Hepatocyte (in vitro differentiated cells): ENCODE results near the gene TMSB4X. TPM values are rescaled to one million over a fixed set of nuclear protein-coding genes. Genes with fewer than 3 reads are reported as not detected.

ENCODE experiments used
- DNase-seq: peaks from one replicate; pipeline ENCODE4 v3.0.0-alpha.2; 2016; ENCODE audit warnings: low spot score
- H2AFZ ChIP-seq: fragments of 200-600 bp; sonication (generic); 2 replicates; pipeline ENCODE4 v1.6.0; 2016; ENCODE audit warnings: antibody characterized with exemption, mild to moderate bottlenecking
- H3K27ac ChIP-seq: fragments of 200-600 bp; sonication (generic); 2 replicates; pipeline ENCODE4 v1.5.1; 2016; ENCODE audit warnings: mild to moderate bottlenecking
- H3K27me3 ChIP-seq: fragments of 200-600 bp; sonication (generic); 2 replicates; pipeline ENCODE4 v1.6.1; 2016
- H3K36me3 ChIP-seq: fragments of 200-600 bp; sonication (generic); replicated peaks from 2 replicates; pipeline ENCODE4 v1.5.1; 2016; ENCODE audit warnings: low read depth; ENCODE audit not compliant: insufficient read depth
- H3K4me1 ChIP-seq: fragments of 200-600 bp; sonication (generic); 2 replicates; pipeline ENCODE4 v1.5.1; 2016; ENCODE audit warnings: mild to moderate bottlenecking, moderate library complexity; ENCODE audit not compliant: insufficient read depth
- H3K4me2 ChIP-seq: fragments of 200-600 bp; sonication (generic); 2 replicates; pipeline ENCODE4 v1.6.0; 2016
- H3K4me3 ChIP-seq: fragments of 200-600 bp; sonication (generic); 2 replicates; pipeline ENCODE4 v1.5.1; 2016; ENCODE audit warnings: mild to moderate bottlenecking
- H3K79me2 ChIP-seq: fragments of 200-600 bp; sonication (generic); 2 replicates; pipeline ENCODE4 v1.6.0; 2017; ENCODE audit warnings: mild to moderate bottlenecking
- H3K9me2 ChIP-seq: fragments of 200-600 bp; sonication (generic); replicated peaks from 2 replicates; pipeline ENCODE4 v1.6.0; 2017; ENCODE audit warnings: mild to moderate bottlenecking; ENCODE audit not compliant: insufficient read depth
- H3K9me3 ChIP-seq: fragments of 200-600 bp; sonication (generic); 2 replicates; pipeline ENCODE4 v1.5.1; 2016; ENCODE audit warnings: low read depth, mild to moderate bottlenecking
- H4K20me1 ChIP-seq: fragments of 200-600 bp; sonication (generic); 2 replicates; pipeline ENCODE4 v1.6.0; 2016; ENCODE audit warnings: mild to moderate bottlenecking; ENCODE audit not compliant: insufficient read depth, poor library complexity, severe bottlenecking
- EZH2 ChIP-seq: fragments of 200-600 bp; sonication (generic); IDR thresholded peaks from 2 replicates; pipeline ENCODE4 v1.6.1; 2016; ENCODE audit warnings: antibody characterized with exemption, mild to moderate bottlenecking, borderline replicate concordance
- EZH2phosphoT487 ChIP-seq: fragments of 200-600 bp; sonication (generic); IDR thresholded peaks from one replicate; pipeline ENCODE4 v1.6.1; 2018; ENCODE audit warnings: antibody characterized with exemption, mild to moderate bottlenecking, low read depth, moderate library complexity; ENCODE audit not compliant: unreplicated experiment, severe bottlenecking
- WGBS: methylation state at CpG from one replicate; pipeline ENCODE4 v1.1.6; 2016; ENCODE audit warnings: low lambda C conversion rate; ENCODE audit errors: missing lambda C conversion rate; 5-methylcytosine and 5-hydroxymethylcytosine counted together
- polyA plus RNA-seq: library from polyadenylated mRNA; unstranded; fragments of >200 nt; fragmentation: Nextera tagmentation; extraction: Ambion mirVana; gene quantifications from 2 replicates; pipeline ENCODE4 v1.2.1, GENCODE V29; 2016
- total RNA-seq: library from RNA; depleted of rRNA; stranded (reverse); fragments of >200 nt; gene quantifications from 2 replicates; pipeline ENCODE4 v1.2.3, GENCODE V29; 2014
- TF ChIP-seq, protein P1 (sequence below): fragments of 200-600 bp; sonication (generic); IDR thresholded peaks from 2 replicates; pipeline ENCODE4 v1.5.1; 2016; ENCODE audit warnings: antibody characterized with exemption, mild to moderate bottlenecking; ENCODE audit not compliant: poor library complexity

The TMSB4X gene
- total and polyA plus RNA-seq, 2 experiments from 2014 or later: 6,141 to 9,038 TPM

DNA sequence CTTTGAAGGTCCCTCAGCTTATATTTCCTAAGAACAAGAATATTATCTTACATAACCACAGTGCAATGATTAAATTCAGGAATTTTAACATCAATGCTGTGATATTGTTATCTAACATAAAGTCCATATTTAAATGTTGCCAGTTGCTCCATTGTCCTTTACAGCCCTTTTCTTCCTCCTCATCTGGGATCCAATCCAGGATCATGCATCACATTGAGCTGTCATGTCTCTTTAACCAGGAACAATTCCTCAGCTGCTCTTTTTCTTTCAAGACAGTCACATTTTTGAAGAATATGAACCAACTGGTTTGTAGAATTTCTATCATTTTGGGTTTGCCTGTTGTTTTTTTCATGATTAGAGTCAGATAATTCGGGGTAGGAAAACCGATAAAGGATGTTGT, 12.0 kb downstream of the TMSB4X start:
- WGBS: 91% methylated on average over 2 of the region's 2 CpGs
- Histone ChIP-seq H3K79me2 (no peaks in the 10 kb centered on the region), H3K4me2 (no peak overlapping the region), H3K9me2 (no peaks in the 10 kb centered on the region), H3K36me3 (no peaks in the 10 kb centered on the region), H3K27me3 (no peaks in the 10 kb centered on the region), H2AFZ (no peak overlapping the region), H3K9me3 (no peaks in the 10 kb centered on the region), H3K4me3 (no peak overlapping the region), H3K4me1 (peaks cover 44% of the 10 kb centered on the region), H4K20me1 (no peaks in the 10 kb centered on the region), H3K27ac (peak overlapping the region; percentile 85)
- DNase-seq: no peak
- TF ChIP-seq EZH2: no peak
- TF ChIP-seq, protein P1, sequence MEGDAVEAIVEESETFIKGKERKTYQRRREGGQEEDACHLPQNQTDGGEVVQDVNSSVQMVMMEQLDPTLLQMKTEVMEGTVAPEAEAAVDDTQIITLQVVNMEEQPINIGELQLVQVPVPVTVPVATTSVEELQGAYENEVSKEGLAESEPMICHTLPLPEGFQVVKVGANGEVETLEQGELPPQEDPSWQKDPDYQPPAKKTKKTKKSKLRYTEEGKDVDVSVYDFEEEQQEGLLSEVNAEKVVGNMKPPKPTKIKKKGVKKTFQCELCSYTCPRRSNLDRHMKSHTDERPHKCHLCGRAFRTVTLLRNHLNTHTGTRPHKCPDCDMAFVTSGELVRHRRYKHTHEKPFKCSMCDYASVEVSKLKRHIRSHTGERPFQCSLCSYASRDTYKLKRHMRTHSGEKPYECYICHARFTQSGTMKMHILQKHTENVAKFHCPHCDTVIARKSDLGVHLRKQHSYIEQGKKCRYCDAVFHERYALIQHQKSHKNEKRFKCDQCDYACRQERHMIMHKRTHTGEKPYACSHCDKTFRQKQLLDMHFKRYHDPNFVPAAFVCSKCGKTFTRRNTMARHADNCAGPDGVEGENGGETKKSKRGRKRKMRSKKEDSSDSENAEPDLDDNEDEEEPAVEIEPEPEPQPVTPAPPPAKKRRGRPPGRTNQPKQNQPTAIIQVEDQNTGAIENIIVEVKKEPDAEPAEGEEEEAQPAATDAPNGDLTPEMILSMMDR: no peak
- TF ChIP-seq EZH2phosphoT487: no peak

DNA sequence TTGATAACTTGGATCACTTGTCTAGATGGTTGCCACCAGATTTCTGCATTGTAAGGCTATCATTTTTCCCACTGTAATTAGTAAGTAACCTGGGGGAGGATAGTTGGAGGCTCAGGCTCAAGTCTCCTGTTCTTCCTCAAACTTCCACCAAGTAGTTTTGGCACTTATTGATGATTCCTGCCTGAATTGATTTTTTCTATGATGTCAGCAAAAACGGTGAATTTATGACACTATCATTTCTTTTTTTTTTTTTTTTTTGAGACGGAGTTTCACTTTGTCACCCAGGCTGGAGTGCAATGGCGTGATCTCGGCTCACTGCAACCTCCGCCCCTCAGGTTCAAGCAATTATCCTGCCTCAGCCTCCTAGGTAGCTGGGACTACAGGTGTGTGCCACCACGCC, 12.4 kb downstream of the TMSB4X start:
- peaks cover 44% of the 10 kb centered on the region for H3K4me1 ChIP-seq
- no peak overlapping the region for H3K4me3 ChIP-seq
- H3K9me2 ChIP-seq: no peaks in the 10 kb centered on the region
- no peaks in the 10 kb centered on the region for H3K27me3 ChIP-seq
- no peak for DNase-seq
- H4K20me1 ChIP-seq: no peaks in the 10 kb centered on the region
- H3K36me3 ChIP-seq: no peaks in the 10 kb centered on the region
- 91% methylated on average over 6 of the region's 6 CpGs for WGBS
- H3K27ac ChIP-seq: peak overlapping the region; percentile 85
- H3K9me3 ChIP-seq: no peaks in the 10 kb centered on the region
- no peak overlapping the region for H3K4me2 ChIP-seq
- TF ChIP-seq EZH2phosphoT487 (no peak), EZH2 (no peak)
- TF ChIP-seq, protein P1: no peak
- no peak overlapping the region for H2AFZ ChIP-seq
- no peaks in the 10 kb centered on the region for H3K79me2 ChIP-seq

DNA sequence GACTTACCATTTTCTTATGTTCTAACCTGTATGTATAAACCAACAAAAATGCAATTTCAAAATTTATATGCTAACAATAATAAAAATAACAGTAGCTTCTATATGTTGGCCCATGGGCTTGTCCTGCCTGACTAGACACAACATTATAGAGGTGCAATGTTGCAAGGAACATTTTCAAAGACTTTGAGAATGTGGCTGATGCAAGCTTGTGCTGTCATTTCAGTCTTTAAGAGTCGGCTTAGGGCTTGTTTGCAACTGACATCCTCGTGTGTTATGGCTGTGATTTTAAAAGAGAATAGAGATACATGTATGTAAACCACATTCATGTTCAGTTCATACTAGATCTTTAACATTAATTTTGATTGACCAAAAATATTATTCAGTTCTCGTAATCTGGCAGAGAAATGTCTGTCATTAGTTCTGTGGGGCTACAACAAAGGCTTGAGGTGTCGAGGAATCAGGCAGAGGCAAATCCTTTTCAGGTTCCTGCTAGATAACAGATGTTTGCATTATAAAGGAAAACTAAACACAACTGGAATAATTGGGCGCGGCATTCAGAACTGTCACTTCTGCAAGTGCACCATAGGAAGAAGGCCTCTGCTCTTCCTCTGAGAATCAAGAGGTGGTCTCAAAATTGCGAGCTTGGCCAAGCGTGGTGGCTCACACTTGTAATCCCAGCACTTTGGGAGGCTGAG, 13.1 kb downstream of the TMSB4X start:
- Histone ChIP-seq H3K9me3 (no peaks in the 10 kb centered on the region), H3K27ac (peak overlapping the region; percentile 85), H3K36me3 (no peaks in the 10 kb centered on the region), H3K79me2 (no peaks in the 10 kb centered on the region), H3K4me3 (no peak overlapping the region), H3K9me2 (no peaks in the 10 kb centered on the region), H3K27me3 (no peaks in the 10 kb centered on the region), H2AFZ (no peak overlapping the region), H4K20me1 (no peaks in the 10 kb centered on the region), H3K4me2 (peak overlapping the region; percentile 46), H3K4me1 (peaks cover 44% of the 10 kb centered on the region)
- no peak for DNase-seq
- WGBS: 69% methylated on average over 8 of the region's 8 CpGs
- TF ChIP-seq, protein P1: no peak
